ENCODE data around the gene NDEL1. TPM values are rescaled to one million over a fixed set of nuclear protein-coding genes. Genes with fewer than 3 reads are reported as not detected.

Gene NDEL1
- total RNA-seq, 1 experiment from 2014 or later = 38.4 TPM

- Histone ChIP-seq H2BK15ac (ENCODE audit: low read depth, low read length) (no peak overlapping the region), H3K56ac (ENCODE audit: insufficient read length, low read depth, low read length) (no peak overlapping the region), H3K9ac (ENCODE audit: extremely low read depth, insufficient read length, low read length) (no peak overlapping the region), H3K18ac (ENCODE audit: insufficient read length, low read depth, low read length) (no peak overlapping the region), H3K27me3 (ENCODE audit: insufficient read depth, low read length) (no peaks in the 10 kb centered on the region), H3K4me2 (ENCODE audit: insufficient read depth, insufficient read length, low read length) (no peak overlapping the region), H4K20me1 (ENCODE audit: control insufficient read depth, insufficient read depth, insufficient read length) (no peaks in the 10 kb centered on the region), H3K4ac (ENCODE audit: low read depth, low read length) (no peak overlapping the region), H3K27ac (ENCODE audit: insufficient read length, low read depth, low read length) (no peak overlapping the region), H2BK120ac (ENCODE audit: low read depth, low read length, poor library complexity, severe bottlenecking) (no peak overlapping the region), H2BK5ac (ENCODE audit: insufficient read length, low read length) (no peak overlapping the region), H4K5ac (ENCODE audit: insufficient read length, low read depth, low read length) (no peak overlapping the region), H2AK5ac (ENCODE audit: insufficient read length, low read length) (no peak overlapping the region), H3K4me1 (ENCODE audit: insufficient read depth, low read length) (no peaks in the 10 kb centered on the region), H3K9me3 (ENCODE audit: control insufficient read depth, low read depth, low read length) (no peaks in the 10 kb centered on the region), H3K79me2 (ENCODE audit: insufficient read depth, low read length) (no peaks in the 10 kb centered on the region), H3K23ac (ENCODE audit: insufficient read length, low read depth, low read length) (no peak overlapping the region), H3K79me1 (ENCODE audit: insufficient read depth, low read depth, low read length, poor library complexity, severe bottlenecking) (no peaks in the 10 kb centered on the region), H2BK12ac (ENCODE audit: insufficient read length, low read depth, low read length) (no peak overlapping the region), H2AFZ (ENCODE audit: low read length) (no peak overlapping the region), H4K8ac (replicated peaks; ENCODE audit: insufficient read length, low read depth, low read length) (no peak overlapping the region), H3K14ac (ENCODE audit: insufficient read depth, low read length) (no peak overlapping the region), H2BK20ac (ENCODE audit: low read depth, low read length, poor library complexity, severe bottlenecking) (no peak overlapping the region), H3T11ph (ENCODE audit: low read length) (no peak overlapping the region), H3K23me2 (ENCODE audit: insufficient read length, low read depth, low read length, poor library complexity, severe bottlenecking) (peaks cover 4% of the 10 kb centered on the region), H4K91ac (ENCODE audit: insufficient read length, low read depth, low read length) (no peak overlapping the region)
- DNase-seq = no peak
- Mint-ChIP-seq H3K27me3 (ENCODE audit: low read depth) (no peaks in the 10 kb centered on the region), H3K4me1 (peaks cover 4% of the 10 kb centered on the region in 2 experiments), H3K27ac (no peak overlapping the region), H3K36me3 (ENCODE audit: insufficient read depth in 1 of 3, low read depth in 3 of 3) (no peaks in the 10 kb centered on the region), H3K9me3 (no peaks in the 10 kb centered on the region), H3K4me3 (no peak overlapping the region)
- TF ChIP-seq CTCF (conservative IDR thresholded peaks at IDR 0.05) = no peak
- WGBS (ENCODE audit: extremely low coverage, insufficient read length, low lambda C conversion rate) = no CpG with 5 or more reads among the region's 7 CpGs
Measured at GRCh38 chr17:8430966-8431365, 4.7 kb upstream of the NDEL1 start.

Measured in H9 (cell line).